ENCODE results near the gene TSHR. TPM values are rescaled to one million over a fixed set of nuclear protein-coding genes. Genes with fewer than 3 reads are reported as not detected.
"Not testable (repeated sequence)": the region's sequence is repeated elsewhere in the genome, so short reads cannot be mapped to it uniquely, and the experiment has no call there.

The TSHR gene
- total RNA-seq, 1 experiment from 2014 or later: 0.20 TPM

GRCh38 chr14:81087230-81087629, 131.8 kb downstream of the TSHR start:
- DNase-seq: no peak
- Histone ChIP-seq H3K9me3 (no peaks in the 10 kb centered on the region), H3K4me3 (no peak overlapping the region), H3K27me3 (no peaks in the 10 kb centered on the region), H3K36me3 (no peaks in the 10 kb centered on the region)

GRCh38 chr14:81091139-81091538, 135.7 kb downstream of the TSHR start:
- H3K27me3 ChIP-seq: no peaks in the 10 kb centered on the region
- H3K4me3 ChIP-seq: no peak overlapping the region
- no peak for DNase-seq
- H3K36me3 ChIP-seq: no peaks in the 10 kb centered on the region
- no peaks in the 10 kb centered on the region for H3K9me3 ChIP-seq

DNA sequence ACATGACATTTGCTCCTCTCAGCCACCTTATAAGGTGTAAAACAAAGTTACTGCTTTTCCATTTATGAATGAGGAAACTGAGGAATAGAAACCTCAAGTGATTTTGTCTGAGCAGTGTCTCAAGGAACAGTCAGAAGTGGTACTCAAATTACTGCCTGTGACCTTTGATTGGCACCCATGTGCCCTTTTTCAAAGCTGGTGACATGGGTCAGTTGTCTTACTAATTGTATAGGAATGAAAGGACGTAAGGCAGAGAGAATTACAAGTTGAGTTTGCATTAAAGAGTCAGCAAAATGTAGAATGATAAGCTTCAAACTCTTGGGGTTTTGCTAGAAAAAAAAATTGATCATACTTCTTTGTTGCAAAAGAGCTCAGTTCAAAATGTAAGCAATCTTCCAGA, 136.2 kb downstream of the TSHR start:
- H3K27me3 ChIP-seq: no peaks in the 10 kb centered on the region
- DNase-seq: no peak
- no peak overlapping the region for H3K4me3 ChIP-seq
- no peaks in the 10 kb centered on the region for H3K9me3 ChIP-seq
- H3K36me3 ChIP-seq: no peaks in the 10 kb centered on the region

GRCh38 chr14:81093651-81094050, 138.2 kb downstream of the TSHR start:
- H3K36me3 ChIP-seq: no peaks in the 10 kb centered on the region
- no peak for DNase-seq
- H3K4me3 ChIP-seq: no peak overlapping the region
- no peaks in the 10 kb centered on the region for H3K27me3 ChIP-seq
- H3K9me3 ChIP-seq: no peaks in the 10 kb centered on the region

- H3K4me3 ChIP-seq: no peak overlapping the region
- H3K36me3 ChIP-seq: no peaks in the 10 kb centered on the region
- no peak for DNase-seq
- H3K9me3 ChIP-seq: no peaks in the 10 kb centered on the region
- H3K27me3 ChIP-seq: no peaks in the 10 kb centered on the region
These were observed 140.1 kb downstream of the TSHR start for GRCh38 chr14:81095539-81095938.

DNA sequence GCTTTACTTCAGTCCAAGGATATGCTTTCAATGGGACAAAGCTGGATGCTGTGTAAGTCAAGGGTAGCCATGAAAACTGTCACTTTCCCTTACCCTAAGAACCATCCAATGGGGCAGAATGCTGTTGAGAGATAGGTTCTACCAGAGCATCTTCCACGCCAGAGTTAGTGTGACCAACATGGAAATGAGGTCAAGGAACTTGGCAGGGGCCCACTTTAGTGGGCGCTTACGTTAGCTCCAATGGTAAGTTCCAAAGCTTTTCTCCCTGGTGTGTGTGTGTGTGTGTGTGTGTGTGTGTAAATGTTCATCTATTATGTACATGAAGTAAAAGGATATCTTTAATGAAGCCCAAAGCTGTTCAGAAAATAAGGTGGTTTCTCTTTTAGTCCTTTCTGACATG, 141.2 kb downstream of the TSHR start:
- Histone ChIP-seq H3K36me3 (no peaks in the 10 kb centered on the region), H3K27me3 (no peaks in the 10 kb centered on the region), H3K9me3 (no peaks in the 10 kb centered on the region), H3K4me3 (no peak overlapping the region)
- no peak for DNase-seq

DNA sequence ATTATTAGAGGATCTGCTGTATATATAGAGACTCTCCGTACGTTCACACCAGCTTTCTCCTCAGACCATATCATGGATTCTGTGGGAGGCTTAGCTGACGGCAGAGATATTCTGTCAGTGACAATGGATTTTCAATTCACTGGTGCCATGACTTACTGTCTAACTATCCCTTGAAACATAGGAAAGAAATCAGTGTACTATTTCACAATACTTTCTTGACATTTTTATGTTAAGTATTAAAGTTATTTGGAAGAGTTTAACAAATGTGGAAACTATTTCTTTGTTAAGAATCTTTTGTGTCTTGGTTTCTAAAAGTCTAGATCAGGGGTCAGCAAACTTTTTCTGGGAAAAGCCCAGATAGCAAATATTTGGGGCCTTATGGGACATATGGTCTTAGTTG, 146.8 kb downstream of the TSHR start:
- no peak overlapping the region for H3K4me3 ChIP-seq
- H3K36me3 ChIP-seq: no peaks in the 10 kb centered on the region
- no peaks in the 10 kb centered on the region for H3K27me3 ChIP-seq
- no peak for DNase-seq
- no peaks in the 10 kb centered on the region for H3K9me3 ChIP-seq

DNA sequence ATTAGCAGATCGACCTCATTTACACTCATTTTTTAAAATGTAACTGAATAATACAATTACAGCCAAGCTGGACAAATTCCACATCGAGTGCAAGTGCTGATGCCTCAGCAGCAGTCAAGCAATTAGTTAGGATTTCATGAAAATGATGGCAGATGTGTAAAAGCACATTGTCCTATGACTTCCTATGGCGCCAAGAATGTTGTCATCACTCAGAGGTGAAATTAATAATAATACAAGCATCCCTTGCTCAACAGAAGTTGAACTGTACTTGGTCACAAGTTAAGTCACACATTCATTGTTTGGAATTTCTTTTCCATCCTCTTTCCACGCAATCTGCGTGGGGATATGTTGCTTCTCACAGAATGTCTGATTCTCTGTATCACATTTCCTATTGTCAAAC, 148.0 kb downstream of the TSHR start:
- no peak for DNase-seq
- no peaks in the 10 kb centered on the region for H3K27me3 ChIP-seq
- H3K9me3 ChIP-seq: no peaks in the 10 kb centered on the region
- H3K4me3 ChIP-seq: no peak overlapping the region
- H3K36me3 ChIP-seq: no peaks in the 10 kb centered on the region

GRCh38 chr14:81105378-81105777, 150.0 kb downstream of the TSHR start:
- H3K36me3 ChIP-seq: no peaks in the 10 kb centered on the region
- H3K9me3 ChIP-seq: no peaks in the 10 kb centered on the region
- no peak overlapping the region for H3K4me3 ChIP-seq
- DNase-seq: no peak
- H3K27me3 ChIP-seq: no peaks in the 10 kb centered on the region

DNA sequence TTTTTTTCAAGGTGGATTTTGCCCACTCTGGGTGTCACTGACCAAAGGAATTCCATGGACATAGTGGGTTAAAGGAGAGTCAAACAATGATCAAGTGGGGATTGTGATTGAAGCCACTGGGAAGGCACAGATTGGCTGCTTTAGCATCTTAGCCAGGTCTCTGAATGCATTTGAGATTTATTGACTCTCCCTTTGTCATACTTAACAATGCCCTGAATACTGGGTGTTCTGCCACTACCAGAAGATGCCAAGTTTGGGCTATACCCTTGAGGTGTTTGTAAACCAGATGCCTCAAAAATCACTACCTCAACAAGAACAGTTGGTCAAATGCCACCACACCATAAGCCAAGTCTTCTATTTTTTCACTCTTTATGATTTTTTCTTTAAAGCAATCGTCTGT, 150.5 kb downstream of the TSHR start:
- no peak for DNase-seq
- Histone ChIP-seq H3K27me3 (no peaks in the 10 kb centered on the region), H3K9me3 (no peaks in the 10 kb centered on the region), H3K4me3 (no peak overlapping the region), H3K36me3 (no peaks in the 10 kb centered on the region)

DNA sequence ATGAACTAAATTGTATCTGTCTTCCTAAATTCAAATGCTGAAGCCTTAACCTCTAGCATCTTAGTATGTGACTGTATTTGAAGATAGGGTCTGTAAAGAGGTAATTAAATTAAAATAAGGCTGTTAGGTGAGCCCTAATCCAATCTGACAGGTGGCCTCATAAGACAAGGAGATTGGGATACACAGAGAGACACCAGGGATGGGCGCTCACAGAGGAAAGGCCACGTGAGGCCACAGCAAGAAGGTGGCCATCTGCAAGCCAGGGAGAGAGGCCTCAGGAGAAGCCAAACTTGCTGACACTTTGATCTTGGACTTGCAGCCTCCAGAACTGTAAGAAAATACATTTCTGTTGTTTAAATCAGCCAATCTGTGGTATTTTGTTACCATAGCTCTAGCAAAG, 154.8 kb downstream of the TSHR start:
- no peaks in the 10 kb centered on the region for H3K36me3 ChIP-seq
- H3K27me3 ChIP-seq: no peaks in the 10 kb centered on the region
- no peak overlapping the region for H3K4me3 ChIP-seq
- DNase-seq: no peak
- no peaks in the 10 kb centered on the region for H3K9me3 ChIP-seq

DNA sequence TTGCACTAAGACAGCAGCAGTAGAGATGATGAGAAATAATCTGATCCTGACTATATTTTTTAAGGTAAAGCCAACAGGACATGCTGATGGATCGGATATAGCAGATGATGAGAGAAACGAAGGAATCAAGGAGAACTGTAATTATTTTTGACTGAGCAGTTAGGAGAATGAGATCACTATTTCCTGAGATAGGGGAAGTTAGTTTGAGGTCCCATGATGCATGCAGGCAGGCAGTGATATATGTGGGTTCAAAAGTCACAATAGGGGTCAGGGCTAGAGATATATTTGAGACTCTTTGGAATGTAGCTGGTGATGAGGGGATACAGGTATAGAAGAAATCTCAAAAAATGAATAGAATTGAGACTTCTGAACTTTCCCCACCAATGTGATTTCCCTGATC, 157.8 kb downstream of the TSHR start:
- Histone ChIP-seq H3K9me3 (no peaks in the 10 kb centered on the region), H3K36me3 (no peaks in the 10 kb centered on the region), H3K27me3 (no peaks in the 10 kb centered on the region), H3K4me3 (no peak overlapping the region)
- DNase-seq: no peak

GRCh38 chr14:81113945-81114820, 158.8 kb downstream of the TSHR start:
- not testable (repeated sequence) for DNase-seq, H3K27me3 ChIP-seq, H3K9me3 ChIP-seq, H3K4me3 ChIP-seq, H3K36me3 ChIP-seq

DNA sequence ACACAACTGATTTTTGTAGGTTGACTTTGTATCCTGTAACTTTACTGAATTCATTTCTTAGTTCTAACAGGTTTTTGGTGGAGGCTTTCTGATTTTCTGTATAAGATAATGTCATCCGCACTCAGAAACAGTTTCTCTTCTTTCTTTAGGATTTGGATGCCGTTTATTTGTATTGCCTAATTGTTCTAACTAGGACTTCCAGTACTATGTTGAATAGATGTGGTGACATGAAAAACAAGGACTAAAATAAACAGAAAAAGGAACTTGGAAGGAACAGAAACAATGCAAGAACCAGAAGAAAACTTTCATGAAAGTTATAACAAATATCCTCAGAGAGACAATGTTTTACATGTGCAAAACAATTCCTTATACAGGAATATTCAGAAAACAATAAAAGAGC, 165.1 kb downstream of the TSHR start:
- Histone ChIP-seq H3K36me3 (no peaks in the 10 kb centered on the region), H3K27me3 (no peaks in the 10 kb centered on the region), H3K9me3 (no peaks in the 10 kb centered on the region), H3K4me3 (no peak overlapping the region)
- no peak for DNase-seq

GRCh38 chr14:81122326-81122725, 166.9 kb downstream of the TSHR start:
- H3K9me3 ChIP-seq: no peaks in the 10 kb centered on the region
- H3K4me3 ChIP-seq: no peak overlapping the region
- no peaks in the 10 kb centered on the region for H3K36me3 ChIP-seq
- DNase-seq: no peak
- H3K27me3 ChIP-seq: no peaks in the 10 kb centered on the region

GRCh38 chr14:81123811-81124210, 168.4 kb downstream of the TSHR start:
- no peaks in the 10 kb centered on the region for H3K27me3 ChIP-seq
- no peaks in the 10 kb centered on the region for H3K36me3 ChIP-seq
- H3K4me3 ChIP-seq: no peak overlapping the region
- H3K9me3 ChIP-seq: no peaks in the 10 kb centered on the region
- DNase-seq: no peak

- Histone ChIP-seq H3K36me3 (no peaks in the 10 kb centered on the region), H3K27me3 (no peaks in the 10 kb centered on the region), H3K9me3 (no peaks in the 10 kb centered on the region), H3K4me3 (no peak overlapping the region)
- DNase-seq: no peak
These were observed 170.1 kb downstream of the TSHR start for GRCh38 chr14:81125536-81125935.

DNA sequence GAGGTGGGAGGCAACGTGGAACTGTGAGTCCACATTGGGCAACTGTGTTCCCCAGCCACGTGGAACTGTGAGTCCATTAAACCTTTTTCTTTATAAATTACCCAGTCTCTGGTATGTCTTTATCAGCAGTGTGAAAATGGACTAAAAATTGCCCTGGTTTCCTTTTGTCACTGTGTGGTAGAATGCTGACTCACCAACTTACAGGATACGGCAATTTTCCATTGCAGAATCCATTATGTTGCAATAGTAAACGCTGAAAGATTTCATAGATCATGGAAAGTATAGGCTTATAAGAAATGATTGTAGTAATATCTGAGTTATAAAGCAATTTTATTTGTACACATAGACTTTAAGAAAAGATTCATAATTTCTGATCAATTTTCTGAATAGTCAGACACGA, 172.4 kb downstream of the TSHR start:
- Histone ChIP-seq H3K27me3 (no peaks in the 10 kb centered on the region), H3K4me3 (no peak overlapping the region), H3K9me3 (no peaks in the 10 kb centered on the region), H3K36me3 (no peaks in the 10 kb centered on the region)
- no peak for DNase-seq
